HG02884 (cell line): Measurements from ENCODE around the gene ACO2.
"Not testable (repeated sequence)": the region's sequence is repeated elsewhere in the genome, so short reads cannot be mapped to it uniquely, and the experiment has no call there.

ENCODE experiments used
- ATAC-seq: cut with Tn5 transposase; IDR thresholded peaks from one replicate; pipeline ENCODE4 v1.9.1; 2021; ENCODE audit warnings: mild to moderate bottlenecking, moderate library complexity; ENCODE audit not compliant: unreplicated experiment

The ACO2 gene

GRCh38 chr22:41447435-41448188 is 21.3 kb upstream of the ACO2 start:
- no peak for ATAC-seq

GRCh38 chr22:41448189-41448808 is 20.6 kb upstream of the ACO2 start:
- ATAC-seq, result peak; percentile 40

GRCh38 chr22:41458161-41458728 is 10.7 kb upstream of the ACO2 start:
- ATAC-seq, result no peak

DNA sequence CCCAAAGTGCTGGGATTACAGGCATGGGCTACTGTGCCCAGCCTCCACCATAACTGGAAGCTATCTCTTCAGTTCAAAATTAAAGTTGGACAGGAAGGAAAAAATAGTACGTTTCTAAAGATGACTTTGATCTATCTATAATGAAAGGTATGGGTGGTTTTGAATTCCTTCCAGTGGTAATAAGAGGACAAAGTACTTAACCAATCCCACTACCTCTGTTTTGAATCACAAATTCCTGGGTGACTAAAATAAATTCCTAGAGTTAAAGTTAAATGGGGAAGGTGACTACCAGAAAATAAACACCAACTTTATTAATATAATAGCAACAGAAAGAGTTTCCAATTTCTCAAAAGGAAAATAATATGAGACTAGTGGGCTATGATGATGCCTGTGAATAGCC is 9.5 kb upstream of the ACO2 start:
- ATAC-seq, result no peak

DNA sequence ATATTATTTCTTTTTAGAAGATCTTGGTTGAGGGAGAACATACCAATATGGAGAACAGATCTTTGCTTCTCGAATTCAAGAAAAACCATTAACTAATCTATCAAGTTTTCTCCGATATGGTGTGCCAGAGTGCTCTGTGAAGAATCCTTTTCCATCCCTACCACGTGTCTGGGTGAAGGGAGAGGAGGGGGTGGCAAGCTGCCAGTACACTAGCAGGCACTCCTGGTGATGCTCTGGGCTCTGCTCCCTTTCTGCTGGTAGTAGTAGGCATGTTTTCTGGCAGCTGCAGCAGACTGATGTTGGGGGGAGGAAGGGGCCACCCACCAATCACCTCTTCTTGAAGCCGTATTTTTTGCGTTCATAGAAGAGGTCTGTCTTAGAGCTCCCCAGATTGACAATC is 8.8 kb upstream of the ACO2 start:
- ATAC-seq, result not testable (repeated sequence)

GRCh38 chr22:41461901-41462300 is 7.0 kb upstream of the ACO2 start:
- ATAC-seq, result no peak

- ATAC-seq, result peak; percentile 10
These were observed 418 bp downstream of the ACO2 start for GRCh38 chr22:41469218-41469851.

- ATAC-seq, result no peak
These were observed 2.0 kb downstream of the ACO2 start for GRCh38 chr22:41470886-41471285.

- no peak for ATAC-seq
These were observed 2.7 kb downstream of the ACO2 start for GRCh38 chr22:41471568-41471967.

- ATAC-seq, result no peak
These were observed 6.0 kb downstream of the ACO2 start for GRCh38 chr22:41474872-41475451.

- no peak for ATAC-seq
These were observed 9.6 kb downstream of the ACO2 start for GRCh38 chr22:41478473-41478872.

- ATAC-seq, result no peak
These were observed 10.1 kb downstream of the ACO2 start for GRCh38 chr22:41478891-41479521.

DNA sequence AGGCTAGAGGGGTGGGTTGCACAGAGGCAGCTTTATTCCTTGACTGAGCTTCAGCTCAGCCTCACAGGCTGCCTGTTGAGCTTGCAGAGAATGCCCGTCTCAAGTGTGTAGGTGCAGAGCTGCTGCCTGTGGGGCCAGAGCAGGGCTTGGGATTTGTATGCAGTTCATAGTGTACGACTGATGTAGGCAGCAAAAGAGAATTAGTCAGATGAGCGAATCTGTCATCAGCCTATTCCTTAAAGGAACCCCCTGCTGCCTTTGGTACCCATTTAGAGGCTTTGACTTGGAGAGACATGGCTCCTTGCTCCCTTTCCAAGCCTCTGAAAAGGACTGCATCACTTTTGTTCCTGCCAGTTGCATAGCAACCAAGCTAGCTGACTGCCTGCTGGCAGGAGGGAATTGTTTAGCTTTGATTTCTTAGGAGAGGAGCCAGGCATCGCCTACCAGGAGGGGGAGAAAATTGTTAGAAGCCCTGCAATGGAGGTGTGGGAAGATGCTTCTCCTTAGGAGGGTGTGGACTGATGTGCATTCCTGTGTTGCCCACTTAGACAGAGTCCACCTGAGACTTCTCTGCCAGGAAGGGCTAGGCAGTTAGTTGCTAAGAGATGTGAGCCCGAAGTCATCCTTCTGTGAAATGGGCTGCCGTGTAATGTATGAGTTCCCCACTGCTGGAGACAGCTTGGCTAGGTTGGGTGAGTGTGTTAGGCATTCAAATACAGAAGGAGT is 10.9 kb downstream of the ACO2 start:
- no peak for ATAC-seq

DNA sequence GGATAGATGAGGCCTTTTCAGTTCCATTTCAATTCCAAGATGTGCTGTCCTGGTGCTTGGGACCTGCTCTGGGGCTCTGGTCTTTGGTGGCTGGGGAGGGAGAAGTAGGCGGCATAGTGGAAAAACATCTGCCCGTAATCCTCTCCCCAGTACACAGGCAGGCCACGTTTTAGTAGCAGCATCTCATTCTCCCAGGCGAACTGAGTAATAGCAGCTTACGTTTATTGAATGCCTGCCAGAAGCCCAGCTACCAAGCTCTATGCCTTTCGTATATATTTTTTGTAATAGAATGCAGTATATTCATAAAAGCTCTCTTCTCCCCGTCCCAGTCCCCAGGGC is 11.4 kb downstream of the ACO2 start:
- ATAC-seq, result no peak

DNA sequence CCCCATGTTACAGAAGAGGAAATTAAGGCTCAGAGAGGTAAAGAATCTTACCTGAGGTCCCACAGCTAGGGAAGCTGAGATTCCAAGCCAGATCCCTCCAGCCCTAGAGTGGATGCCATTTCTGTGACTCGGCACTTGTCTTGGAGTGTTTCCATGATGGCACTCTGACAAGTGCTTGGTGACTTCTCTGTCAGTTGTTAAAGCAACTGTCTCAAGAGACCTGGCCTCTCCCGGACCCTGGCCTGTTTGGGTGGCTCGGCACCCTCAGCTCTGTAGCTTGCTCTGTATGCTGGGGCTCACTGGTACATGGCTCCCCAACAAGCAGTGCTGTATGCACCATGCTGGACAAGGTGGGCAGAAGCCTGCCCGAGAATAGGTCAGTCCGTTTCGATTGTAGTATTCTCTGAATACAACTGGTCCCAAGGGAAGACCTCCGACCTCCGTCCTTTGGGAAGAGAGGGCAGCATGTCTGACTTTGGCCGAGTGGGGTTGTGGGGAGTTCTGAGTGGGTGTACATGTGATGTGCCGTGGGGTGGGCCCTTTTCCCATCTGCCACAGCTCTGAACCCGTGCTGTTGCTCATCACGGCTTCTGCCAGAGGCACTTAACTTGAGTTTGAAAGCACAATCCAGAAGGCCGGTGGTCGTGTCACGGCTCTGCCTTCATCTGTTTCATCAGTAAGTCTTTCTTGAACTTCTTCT is 12.4 kb downstream of the ACO2 start:
- ATAC-seq, result no peak

DNA sequence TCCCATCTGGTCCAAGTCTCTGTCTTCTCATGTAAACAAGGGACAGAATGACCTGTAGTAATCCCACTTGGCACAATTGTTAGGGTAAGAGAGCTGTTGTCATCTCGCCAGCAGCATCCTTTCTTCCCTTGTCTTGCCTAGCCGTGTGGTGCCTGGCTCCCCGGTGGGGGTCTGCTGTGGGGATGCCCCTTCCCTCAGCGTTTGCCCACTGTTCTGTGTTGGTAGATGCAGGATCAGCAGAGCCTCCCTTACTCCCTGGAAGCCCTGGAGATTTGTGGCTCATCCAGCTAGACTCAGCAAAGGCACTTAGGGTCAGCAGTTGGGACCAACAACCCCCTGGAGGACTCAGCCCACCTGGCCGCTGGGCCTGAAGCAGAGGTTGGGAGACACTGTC is 13.0 kb downstream of the ACO2 start:
- no peak for ATAC-seq

DNA sequence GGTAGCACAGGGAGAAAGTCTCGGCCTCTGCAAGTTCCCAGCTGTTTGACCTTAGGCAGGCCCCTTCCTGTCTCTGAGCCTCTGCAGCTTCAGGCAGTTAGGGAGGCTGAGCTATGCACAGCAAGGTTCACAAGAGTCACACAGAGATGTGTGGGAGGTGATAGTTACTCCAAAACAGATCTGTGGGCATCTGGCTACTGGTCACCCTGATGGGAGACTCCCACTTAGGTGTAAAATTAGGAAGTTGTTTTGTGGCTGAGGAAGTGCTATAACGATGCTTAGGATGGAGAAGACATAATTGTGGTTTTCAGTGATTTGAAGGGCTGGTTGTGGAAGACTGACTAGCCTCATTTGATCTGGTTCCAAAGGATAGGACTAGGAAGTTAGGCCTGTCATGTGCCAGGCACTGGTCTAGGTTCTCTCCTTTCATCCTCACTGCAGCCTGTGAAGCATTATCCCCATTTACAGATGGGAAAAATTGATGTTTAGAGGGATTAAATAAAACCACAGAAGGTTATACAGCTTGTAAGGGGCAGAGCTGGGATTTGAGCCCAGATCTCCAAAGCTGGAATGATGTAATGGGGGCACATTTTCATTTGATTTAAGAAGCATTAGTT is 13.5 kb downstream of the ACO2 start:
- ATAC-seq, result no peak

- no peak for ATAC-seq
These were observed 16.1 kb downstream of the ACO2 start for GRCh38 chr22:41485033-41485432.
